HEK293 (cell line): Measurements from ENCODE around the gene OR12D3.

Experiments
- GLI4 ChIP-seq: fragments of 450-650 bp; formaldehyde crosslinking; IDR thresholded peaks from 2 replicates; pipeline ENCODE4 v1.5.1; 2016; ENCODE audit warnings: missing biosample characterization, missing genetic modification characterization
- SCRT1 ChIP-seq: fragments of 450-650 bp; formaldehyde crosslinking; IDR thresholded peaks from 2 replicates; pipeline ENCODE4 v1.5.1; 2016; ENCODE audit warnings: missing biosample characterization, missing genetic modification characterization, borderline replicate concordance
- SP2 ChIP-seq: fragments of 450-650 bp; formaldehyde crosslinking; IDR thresholded peaks from 2 replicates; pipeline ENCODE4 v1.5.1; 2016; ENCODE audit warnings: missing biosample characterization, missing genetic modification characterization
- ZNF19 ChIP-seq: fragments of 450-650 bp; formaldehyde crosslinking; IDR thresholded peaks from 2 replicates; pipeline ENCODE4; 2016; ENCODE audit warnings: missing biosample characterization, missing genetic modification characterization, low read depth
- ZNF501 ChIP-seq: fragments of 450-650 bp; formaldehyde crosslinking; IDR thresholded peaks from 2 replicates; pipeline ENCODE4 v1.5.1; 2016; ENCODE audit warnings: missing biosample characterization, missing genetic modification characterization
- ZNF514 ChIP-seq: fragments of 450-650 bp; formaldehyde crosslinking; IDR thresholded peaks from 2 replicates; pipeline ENCODE4 v1.5.1; 2016; ENCODE audit warnings: missing biosample characterization, missing genetic modification characterization
- TF ChIP-seq, protein P1 (sequence below): fragments of 450-650 bp; formaldehyde crosslinking; IDR thresholded peaks from 2 replicates; pipeline ENCODE4 v1.5.1; 2016; ENCODE audit warnings: missing biosample characterization, missing genetic modification characterization
- TF ChIP-seq, protein P2 (sequence below): fragments of 450-650 bp; formaldehyde crosslinking; IDR thresholded peaks from 2 replicates; pipeline ENCODE4 v1.5.1; 2017; ENCODE audit warnings: missing biosample characterization, missing genetic modification characterization
- TF ChIP-seq, protein P3 (sequence below): fragments of 450-650 bp; formaldehyde crosslinking; IDR thresholded peaks from 2 replicates; pipeline ENCODE4 v1.5.1; 2016; ENCODE audit warnings: missing biosample characterization, missing genetic modification characterization

DNA sequence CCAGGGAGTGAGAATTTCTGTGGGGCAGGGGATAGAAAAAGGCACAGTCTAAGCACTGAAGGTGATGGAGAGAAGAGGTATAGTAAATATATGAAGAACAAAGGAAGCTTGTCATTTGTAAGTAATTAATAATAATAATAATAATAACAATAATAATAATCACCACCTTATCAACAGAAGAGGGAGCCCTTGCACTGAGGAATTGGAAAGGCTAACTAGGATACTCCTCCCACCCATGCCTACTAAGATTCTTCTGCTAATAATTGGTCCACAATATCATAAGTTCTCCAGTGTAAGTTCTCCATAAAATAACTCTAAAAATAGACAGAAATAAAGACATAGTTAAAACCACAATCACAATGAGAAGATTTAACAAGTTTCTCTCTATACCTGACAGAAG lies 912 bp upstream of the OR12D3 start:
- TF ChIP-seq, protein P1, sequence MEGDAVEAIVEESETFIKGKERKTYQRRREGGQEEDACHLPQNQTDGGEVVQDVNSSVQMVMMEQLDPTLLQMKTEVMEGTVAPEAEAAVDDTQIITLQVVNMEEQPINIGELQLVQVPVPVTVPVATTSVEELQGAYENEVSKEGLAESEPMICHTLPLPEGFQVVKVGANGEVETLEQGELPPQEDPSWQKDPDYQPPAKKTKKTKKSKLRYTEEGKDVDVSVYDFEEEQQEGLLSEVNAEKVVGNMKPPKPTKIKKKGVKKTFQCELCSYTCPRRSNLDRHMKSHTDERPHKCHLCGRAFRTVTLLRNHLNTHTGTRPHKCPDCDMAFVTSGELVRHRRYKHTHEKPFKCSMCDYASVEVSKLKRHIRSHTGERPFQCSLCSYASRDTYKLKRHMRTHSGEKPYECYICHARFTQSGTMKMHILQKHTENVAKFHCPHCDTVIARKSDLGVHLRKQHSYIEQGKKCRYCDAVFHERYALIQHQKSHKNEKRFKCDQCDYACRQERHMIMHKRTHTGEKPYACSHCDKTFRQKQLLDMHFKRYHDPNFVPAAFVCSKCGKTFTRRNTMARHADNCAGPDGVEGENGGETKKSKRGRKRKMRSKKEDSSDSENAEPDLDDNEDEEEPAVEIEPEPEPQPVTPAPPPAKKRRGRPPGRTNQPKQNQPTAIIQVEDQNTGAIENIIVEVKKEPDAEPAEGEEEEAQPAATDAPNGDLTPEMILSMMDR (tag by site-specific recombination) = no peak
- TF ChIP-seq ZNF514 = no peak
- no peak for TF ChIP-seq ZNF501 (tag by site-specific recombination)
- TF ChIP-seq GLI4 (tag by site-specific recombination) = no peak
- TF ChIP-seq SCRT1 (tag by site-specific recombination) = no peak
- no peak for TF ChIP-seq SP2 (tag by site-specific recombination)
- TF ChIP-seq, protein P2, sequence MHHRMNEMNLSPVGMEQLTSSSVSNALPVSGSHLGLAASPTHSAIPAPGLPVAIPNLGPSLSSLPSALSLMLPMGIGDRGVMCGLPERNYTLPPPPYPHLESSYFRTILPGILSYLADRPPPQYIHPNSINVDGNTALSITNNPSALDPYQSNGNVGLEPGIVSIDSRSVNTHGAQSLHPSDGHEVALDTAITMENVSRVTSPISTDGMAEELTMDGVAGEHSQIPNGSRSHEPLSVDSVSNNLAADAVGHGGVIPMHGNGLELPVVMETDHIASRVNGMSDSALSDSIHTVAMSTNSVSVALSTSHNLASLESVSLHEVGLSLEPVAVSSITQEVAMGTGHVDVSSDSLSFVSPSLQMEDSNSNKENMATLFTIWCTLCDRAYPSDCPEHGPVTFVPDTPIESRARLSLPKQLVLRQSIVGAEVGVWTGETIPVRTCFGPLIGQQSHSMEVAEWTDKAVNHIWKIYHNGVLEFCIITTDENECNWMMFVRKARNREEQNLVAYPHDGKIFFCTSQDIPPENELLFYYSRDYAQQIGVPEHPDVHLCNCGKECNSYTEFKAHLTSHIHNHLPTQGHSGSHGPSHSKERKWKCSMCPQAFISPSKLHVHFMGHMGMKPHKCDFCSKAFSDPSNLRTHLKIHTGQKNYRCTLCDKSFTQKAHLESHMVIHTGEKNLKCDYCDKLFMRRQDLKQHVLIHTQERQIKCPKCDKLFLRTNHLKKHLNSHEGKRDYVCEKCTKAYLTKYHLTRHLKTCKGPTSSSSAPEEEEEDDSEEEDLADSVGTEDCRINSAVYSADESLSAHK = no peak
- TF ChIP-seq, protein P3, sequence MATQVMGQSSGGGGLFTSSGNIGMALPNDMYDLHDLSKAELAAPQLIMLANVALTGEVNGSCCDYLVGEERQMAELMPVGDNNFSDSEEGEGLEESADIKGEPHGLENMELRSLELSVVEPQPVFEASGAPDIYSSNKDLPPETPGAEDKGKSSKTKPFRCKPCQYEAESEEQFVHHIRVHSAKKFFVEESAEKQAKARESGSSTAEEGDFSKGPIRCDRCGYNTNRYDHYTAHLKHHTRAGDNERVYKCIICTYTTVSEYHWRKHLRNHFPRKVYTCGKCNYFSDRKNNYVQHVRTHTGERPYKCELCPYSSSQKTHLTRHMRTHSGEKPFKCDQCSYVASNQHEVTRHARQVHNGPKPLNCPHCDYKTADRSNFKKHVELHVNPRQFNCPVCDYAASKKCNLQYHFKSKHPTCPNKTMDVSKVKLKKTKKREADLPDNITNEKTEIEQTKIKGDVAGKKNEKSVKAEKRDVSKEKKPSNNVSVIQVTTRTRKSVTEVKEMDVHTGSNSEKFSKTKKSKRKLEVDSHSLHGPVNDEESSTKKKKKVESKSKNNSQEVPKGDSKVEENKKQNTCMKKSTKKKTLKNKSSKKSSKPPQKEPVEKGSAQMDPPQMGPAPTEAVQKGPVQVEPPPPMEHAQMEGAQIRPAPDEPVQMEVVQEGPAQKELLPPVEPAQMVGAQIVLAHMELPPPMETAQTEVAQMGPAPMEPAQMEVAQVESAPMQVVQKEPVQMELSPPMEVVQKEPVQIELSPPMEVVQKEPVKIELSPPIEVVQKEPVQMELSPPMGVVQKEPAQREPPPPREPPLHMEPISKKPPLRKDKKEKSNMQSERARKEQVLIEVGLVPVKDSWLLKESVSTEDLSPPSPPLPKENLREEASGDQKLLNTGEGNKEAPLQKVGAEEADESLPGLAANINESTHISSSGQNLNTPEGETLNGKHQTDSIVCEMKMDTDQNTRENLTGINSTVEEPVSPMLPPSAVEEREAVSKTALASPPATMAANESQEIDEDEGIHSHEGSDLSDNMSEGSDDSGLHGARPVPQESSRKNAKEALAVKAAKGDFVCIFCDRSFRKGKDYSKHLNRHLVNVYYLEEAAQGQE = no peak
- no peak for TF ChIP-seq ZNF19 (tag by site-specific recombination)
